WTC11 (cell line): ENCODE results near the gene COMMD4.

Experiments used
- TF ChIP-seq, protein P1 (sequence below): fragments of 200-600 bp; IDR thresholded peaks from 2 replicates; pipeline ENCODE4 v1.8.0; 2022; ENCODE audit warnings: antibody characterized with exemption
- TF ChIP-seq, protein P2 (sequence below): sonication (generic); formaldehyde crosslinking; IDR thresholded peaks from 2 replicates; pipeline ENCODE4 v1.8.0; 2022; ENCODE audit warnings: mild to moderate bottlenecking, missing genetic modification reagents

DNA sequence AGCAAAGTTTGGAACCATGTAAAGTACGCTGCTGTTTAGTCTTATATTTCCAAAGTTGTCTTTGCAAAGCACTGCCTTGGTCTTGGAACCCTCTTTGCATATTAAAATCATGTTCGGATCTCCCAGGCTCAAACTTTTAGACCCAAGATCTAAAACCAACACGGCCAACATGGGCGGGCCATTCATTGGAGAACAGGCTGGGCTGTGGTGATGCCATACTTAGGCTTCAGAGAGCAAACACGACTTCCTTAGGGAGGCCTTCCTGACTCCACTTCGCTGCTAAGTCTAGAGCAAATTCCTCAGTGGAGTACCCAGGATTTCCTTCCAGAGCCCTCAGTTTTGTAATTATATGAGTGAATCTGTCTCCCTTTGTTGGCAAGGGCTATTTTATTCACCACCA, 29.0 kb downstream of the COMMD4 start:
- TF ChIP-seq, protein P1, sequence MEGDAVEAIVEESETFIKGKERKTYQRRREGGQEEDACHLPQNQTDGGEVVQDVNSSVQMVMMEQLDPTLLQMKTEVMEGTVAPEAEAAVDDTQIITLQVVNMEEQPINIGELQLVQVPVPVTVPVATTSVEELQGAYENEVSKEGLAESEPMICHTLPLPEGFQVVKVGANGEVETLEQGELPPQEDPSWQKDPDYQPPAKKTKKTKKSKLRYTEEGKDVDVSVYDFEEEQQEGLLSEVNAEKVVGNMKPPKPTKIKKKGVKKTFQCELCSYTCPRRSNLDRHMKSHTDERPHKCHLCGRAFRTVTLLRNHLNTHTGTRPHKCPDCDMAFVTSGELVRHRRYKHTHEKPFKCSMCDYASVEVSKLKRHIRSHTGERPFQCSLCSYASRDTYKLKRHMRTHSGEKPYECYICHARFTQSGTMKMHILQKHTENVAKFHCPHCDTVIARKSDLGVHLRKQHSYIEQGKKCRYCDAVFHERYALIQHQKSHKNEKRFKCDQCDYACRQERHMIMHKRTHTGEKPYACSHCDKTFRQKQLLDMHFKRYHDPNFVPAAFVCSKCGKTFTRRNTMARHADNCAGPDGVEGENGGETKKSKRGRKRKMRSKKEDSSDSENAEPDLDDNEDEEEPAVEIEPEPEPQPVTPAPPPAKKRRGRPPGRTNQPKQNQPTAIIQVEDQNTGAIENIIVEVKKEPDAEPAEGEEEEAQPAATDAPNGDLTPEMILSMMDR: no peak
- TF ChIP-seq, protein P2, sequence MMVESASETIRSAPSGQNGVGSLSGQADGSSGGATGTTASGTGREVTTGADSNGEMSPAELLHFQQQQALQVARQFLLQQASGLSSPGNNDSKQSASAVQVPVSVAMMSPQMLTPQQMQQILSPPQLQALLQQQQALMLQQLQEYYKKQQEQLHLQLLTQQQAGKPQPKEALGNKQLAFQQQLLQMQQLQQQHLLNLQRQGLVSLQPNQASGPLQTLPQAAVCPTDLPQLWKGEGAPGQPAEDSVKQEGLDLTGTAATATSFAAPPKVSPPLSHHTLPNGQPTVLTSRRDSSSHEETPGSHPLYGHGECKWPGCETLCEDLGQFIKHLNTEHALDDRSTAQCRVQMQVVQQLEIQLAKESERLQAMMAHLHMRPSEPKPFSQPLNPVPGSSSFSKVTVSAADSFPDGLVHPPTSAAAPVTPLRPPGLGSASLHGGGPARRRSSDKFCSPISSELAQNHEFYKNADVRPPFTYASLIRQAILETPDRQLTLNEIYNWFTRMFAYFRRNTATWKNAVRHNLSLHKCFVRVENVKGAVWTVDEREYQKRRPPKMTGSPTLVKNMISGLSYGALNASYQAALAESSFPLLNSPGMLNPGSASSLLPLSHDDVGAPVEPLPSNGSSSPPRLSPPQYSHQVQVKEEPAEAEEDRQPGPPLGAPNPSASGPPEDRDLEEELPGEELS: no peak
